ENCODE data around the gene FBXL4. TPM values are rescaled to one million over a fixed set of nuclear protein-coding genes. Genes with fewer than 3 reads are reported as not detected.
A peak's percentile ranks its signal among the peaks of the same experiment; 100 is the strongest.

FBXL4 gene
- total and polyA plus RNA-seq, 3 donors from 2014 or later, result 7.9 to 17.8 (median 14.0) TPM

- H3K4me3 ChIP-seq, result no peak overlapping the region
- WGBS, 2 donors, result 7 to 12% methylated on average over 12 of the region's 12 CpGs
- H3K27me3 ChIP-seq, result no peaks in the 10 kb centered on the region
- intact Hi-C loops (cut with DNase I; ENCODE audit: low total_unique reads), result no loop called here
- H3K9me3 ChIP-seq, result no peaks in the 10 kb centered on the region
- H3K4me1 ChIP-seq, result peaks cover 27% of the 10 kb centered on the region
- DNase-seq, result no peak
- TF ChIP-seq POLR2A (IDR thresholded peaks at IDR 0.05), result no peak
- no peak for TF ChIP-seq CTCF (IDR thresholded peaks at IDR 0.05)
- no peak overlapping the region for H3K27ac ChIP-seq
- H3K36me3 ChIP-seq (ENCODE audit: low read depth, missing control alignments), result no peaks in the 10 kb centered on the region
Observed at GRCh38 chr6:98828211-98828788, 119.4 kb downstream of the FBXL4 start.

- no peaks in the 10 kb centered on the region for H3K36me3 ChIP-seq (ENCODE audit: low read depth, missing control alignments)
- no peak for DNase-seq
- TF ChIP-seq CTCF (IDR thresholded peaks at IDR 0.05) (no peak), POLR2A (IDR thresholded peaks at IDR 0.05) (no peak)
- no peaks in the 10 kb centered on the region for H3K9me3 ChIP-seq
- no peak overlapping the region for H3K4me3 ChIP-seq
- peaks cover 20% of the 10 kb centered on the region for H3K4me1 ChIP-seq
- no peak overlapping the region for H3K27ac ChIP-seq
- WGBS, 2 donors, result 4 to 7% methylated on average over 43 to 44 of the region's 44 CpGs
- intact Hi-C loops (cut with DNase I; ENCODE audit: low total_unique reads), result no loop called here
- no peaks in the 10 kb centered on the region for H3K27me3 ChIP-seq
Observed at GRCh38 chr6:98827295-98828159, 120.2 kb downstream of the FBXL4 start.

- 5 to 9% methylated on average over 19 of the region's 19 CpGs for WGBS, 2 donors
- DNase-seq, result no peak
- peaks cover 8% of the 10 kb centered on the region for H3K4me1 ChIP-seq
Observed at GRCh38 chr6:98825600-98826230, 122.0 kb downstream of the FBXL4 start.

DNA sequence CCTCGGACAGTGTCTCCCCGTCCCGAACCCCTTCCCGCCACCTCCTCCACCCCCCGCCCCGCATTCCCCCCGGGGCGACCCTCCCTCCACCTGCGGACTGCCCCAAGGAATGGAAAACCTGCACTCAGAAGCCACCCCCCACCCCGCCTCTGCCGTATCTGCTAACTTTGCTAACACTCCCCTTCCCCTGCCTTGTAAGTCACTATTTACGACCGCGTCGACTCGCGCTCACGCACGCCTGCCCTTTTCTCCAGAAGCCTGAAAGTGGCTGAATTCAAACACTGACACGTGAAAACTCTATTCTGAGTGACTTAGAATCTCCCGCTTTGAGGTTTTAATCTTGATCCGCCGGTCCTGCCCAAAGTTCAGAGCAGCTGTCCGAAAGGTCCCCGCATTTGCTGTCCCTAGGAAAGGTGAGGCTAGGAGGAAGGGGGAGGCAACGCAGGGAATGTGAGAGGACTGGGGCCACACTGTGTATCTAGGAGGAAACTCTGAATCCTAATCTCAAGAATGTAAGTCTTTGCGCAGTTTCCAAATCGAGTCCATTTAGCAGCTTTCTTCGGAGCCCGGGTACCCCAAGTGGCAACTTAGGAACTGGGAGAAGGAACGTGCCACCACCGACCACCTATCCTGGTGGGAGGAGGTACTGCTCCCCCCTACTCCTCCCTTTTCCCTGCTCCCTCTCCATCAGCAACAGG, 122.7 kb downstream of the FBXL4 start:
- Histone ChIP-seq H3K4me1 (peaks cover 8% of the 10 kb centered on the region), H3K9me3 (no peaks in the 10 kb centered on the region), H3K27ac (no peak overlapping the region), H3K4me3 (peak overlapping the region in 1 of 2 donors; percentile 32), H3K27me3 (no peaks in the 10 kb centered on the region), H3K36me3 (ENCODE audit: low read depth, missing control alignments) (no peaks in the 10 kb centered on the region)
- TF ChIP-seq CTCF (IDR thresholded peaks at IDR 0.05) (no peak), POLR2A (IDR thresholded peaks at IDR 0.05) (no peak)
- intact Hi-C loops (cut with DNase I; ENCODE audit: low total_unique reads), result no loop called here
- 2 to 5% methylated on average over 22 to 30 of the region's 32 CpGs for WGBS, 2 donors
- DNase-seq, result no peak

More at GRCh38 chr6:98825600-98826230, 122.0 kb downstream of the FBXL4 start:
- Histone ChIP-seq H3K9me3 (no peaks in the 10 kb centered on the region), H3K27ac (no peak overlapping the region), H3K36me3 (ENCODE audit: low read depth, missing control alignments) (no peaks in the 10 kb centered on the region), H3K4me3 (no peak overlapping the region), H3K27me3 (no peaks in the 10 kb centered on the region)
- no peak for TF ChIP-seq CTCF (IDR thresholded peaks at IDR 0.05)
- no peak for TF ChIP-seq POLR2A (IDR thresholded peaks at IDR 0.05)
- intact Hi-C loops (cut with DNase I; ENCODE audit: low total_unique reads), result no loop called here

All from testis (tissue), 3 donors.